ENCODE measurements around the gene MBOAT1.

MBOAT1 gene

GRCh38 chr6:20069021-20069522 is 143.2 kb downstream of the MBOAT1 start:
- TF ChIP-seq, protein P1, sequence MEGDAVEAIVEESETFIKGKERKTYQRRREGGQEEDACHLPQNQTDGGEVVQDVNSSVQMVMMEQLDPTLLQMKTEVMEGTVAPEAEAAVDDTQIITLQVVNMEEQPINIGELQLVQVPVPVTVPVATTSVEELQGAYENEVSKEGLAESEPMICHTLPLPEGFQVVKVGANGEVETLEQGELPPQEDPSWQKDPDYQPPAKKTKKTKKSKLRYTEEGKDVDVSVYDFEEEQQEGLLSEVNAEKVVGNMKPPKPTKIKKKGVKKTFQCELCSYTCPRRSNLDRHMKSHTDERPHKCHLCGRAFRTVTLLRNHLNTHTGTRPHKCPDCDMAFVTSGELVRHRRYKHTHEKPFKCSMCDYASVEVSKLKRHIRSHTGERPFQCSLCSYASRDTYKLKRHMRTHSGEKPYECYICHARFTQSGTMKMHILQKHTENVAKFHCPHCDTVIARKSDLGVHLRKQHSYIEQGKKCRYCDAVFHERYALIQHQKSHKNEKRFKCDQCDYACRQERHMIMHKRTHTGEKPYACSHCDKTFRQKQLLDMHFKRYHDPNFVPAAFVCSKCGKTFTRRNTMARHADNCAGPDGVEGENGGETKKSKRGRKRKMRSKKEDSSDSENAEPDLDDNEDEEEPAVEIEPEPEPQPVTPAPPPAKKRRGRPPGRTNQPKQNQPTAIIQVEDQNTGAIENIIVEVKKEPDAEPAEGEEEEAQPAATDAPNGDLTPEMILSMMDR (IDR thresholded peaks at IDR 0.05), result no peak

GRCh38 chr6:20068421-20068988 is 143.8 kb downstream of the MBOAT1 start:
- TF ChIP-seq, protein P1 (IDR thresholded peaks at IDR 0.05), result no peak

GRCh38 chr6:20061952-20062351 is 150.3 kb downstream of the MBOAT1 start:
- TF ChIP-seq, protein P1 (IDR thresholded peaks at IDR 0.05), result no peak

DNA sequence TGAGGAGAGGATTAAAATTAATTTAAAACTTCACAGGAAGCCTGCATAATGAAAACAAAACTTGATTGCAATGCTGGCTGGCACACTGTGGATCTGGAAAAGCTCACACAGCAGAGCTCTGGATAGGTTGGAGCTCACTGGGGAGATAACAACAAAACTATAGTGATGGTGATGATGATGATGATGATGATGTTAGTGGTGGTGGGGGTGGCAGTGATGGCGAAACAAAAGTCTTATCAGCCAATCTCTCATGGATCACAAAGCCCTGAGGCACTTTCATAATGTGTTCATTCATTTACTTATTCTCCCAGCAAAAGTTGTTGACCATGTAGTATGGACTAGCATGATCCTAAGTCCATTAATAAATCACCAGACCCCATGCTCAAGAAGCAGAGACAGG is 152.0 kb downstream of the MBOAT1 start:
- TF ChIP-seq, protein P1 (IDR thresholded peaks at IDR 0.05), result no peak

GRCh38 chr6:20058912-20059311 is 153.4 kb downstream of the MBOAT1 start:
- TF ChIP-seq, protein P1 (IDR thresholded peaks at IDR 0.05), result no peak

GRCh38 chr6:20058121-20058905 is 154.0 kb downstream of the MBOAT1 start:
- TF ChIP-seq, protein P1 (IDR thresholded peaks at IDR 0.05), result no peak

GRCh38 chr6:20056350-20056992 is 155.8 kb downstream of the MBOAT1 start:
- TF ChIP-seq, protein P1 (IDR thresholded peaks at IDR 0.05), result peak; percentile 63
